ENCODE data around the gene ACTR1B. TPM values are rescaled to one million over a fixed set of nuclear protein-coding genes. Genes with fewer than 3 reads are reported as not detected.

Gene ACTR1B
- total RNA-seq, 1 donor from 2014 or later = 35.6 TPM

Other genes with a start within 250 kb of the ACTR1B start
- gene ANKRD36B, start 74.2 kb downstream of the ACTR1B start, total RNA-seq = 15.3 and 20.0 TPM in 2 replicates
- gene COX5B, start 18.0 kb downstream of the ACTR1B start, total RNA-seq = 213 and 228 TPM in 2 replicates
- 8.5 and 15.3 TPM in 2 replicates for gene C2orf92, start 5.7 kb upstream of the ACTR1B start, total RNA-seq
- gene ZAP70, start 49.5 kb upstream of the ACTR1B start, total RNA-seq = 0.14 and 0.73 TPM in 2 replicates

All from astrocyte (in vitro differentiated cells and primary cell).